HEK293T (cell line): ENCODE results near the gene PER3.

Experiments
- BHLHE40 ChIP-seq: fragments of 450-650 bp; IDR thresholded peaks from 2 replicates; pipeline ENCODE4 v1.6.1; 2016; ENCODE audit warnings: mild to moderate bottlenecking, moderate library complexity, borderline replicate concordance
- LEF1 ChIP-seq: fragments of 450-650 bp; IDR thresholded peaks from 2 replicates; pipeline ENCODE4 v1.6.1; 2017; ENCODE audit warnings: mild to moderate bottlenecking, borderline replicate concordance

DNA sequence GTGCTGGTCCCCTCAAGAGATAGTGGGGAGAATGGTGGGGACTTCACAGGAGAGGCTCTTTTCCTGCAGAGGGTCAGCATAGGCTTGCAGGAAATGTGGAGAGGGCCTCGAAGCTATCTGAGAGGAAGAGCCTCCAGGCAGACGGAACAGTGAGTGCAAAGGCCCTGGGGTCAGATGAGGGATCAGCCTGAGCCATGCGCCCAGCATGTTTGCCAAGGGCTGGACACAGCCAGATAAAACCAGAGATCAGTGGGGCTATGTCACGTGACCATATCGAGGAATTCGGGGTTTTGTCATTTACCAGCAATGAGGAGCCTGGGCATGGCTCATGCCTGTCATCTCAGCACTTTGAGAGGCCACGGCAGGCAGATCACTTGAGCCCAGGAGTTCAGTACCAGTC, 75.3 kb downstream of the PER3 start:
- TF ChIP-seq BHLHE40 (no peak), LEF1 (no peak)
